GM21528 (cell line): ENCODE measurements around the gene CATSPERD.
A peak's percentile ranks its signal among the peaks of the same experiment; 100 is the strongest.
"Not testable (repeated sequence)": the region's sequence is repeated elsewhere in the genome, so short reads cannot be mapped to it uniquely, and the experiment has no call there.

Experiments used
- ATAC-seq: cut with Tn5 transposase; IDR thresholded peaks from one replicate; pipeline ENCODE4 v1.9.1; 2021; ENCODE audit warnings: mild to moderate bottlenecking, moderate library complexity; ENCODE audit not compliant: unreplicated experiment, low FRiP score

The CATSPERD gene

DNA sequence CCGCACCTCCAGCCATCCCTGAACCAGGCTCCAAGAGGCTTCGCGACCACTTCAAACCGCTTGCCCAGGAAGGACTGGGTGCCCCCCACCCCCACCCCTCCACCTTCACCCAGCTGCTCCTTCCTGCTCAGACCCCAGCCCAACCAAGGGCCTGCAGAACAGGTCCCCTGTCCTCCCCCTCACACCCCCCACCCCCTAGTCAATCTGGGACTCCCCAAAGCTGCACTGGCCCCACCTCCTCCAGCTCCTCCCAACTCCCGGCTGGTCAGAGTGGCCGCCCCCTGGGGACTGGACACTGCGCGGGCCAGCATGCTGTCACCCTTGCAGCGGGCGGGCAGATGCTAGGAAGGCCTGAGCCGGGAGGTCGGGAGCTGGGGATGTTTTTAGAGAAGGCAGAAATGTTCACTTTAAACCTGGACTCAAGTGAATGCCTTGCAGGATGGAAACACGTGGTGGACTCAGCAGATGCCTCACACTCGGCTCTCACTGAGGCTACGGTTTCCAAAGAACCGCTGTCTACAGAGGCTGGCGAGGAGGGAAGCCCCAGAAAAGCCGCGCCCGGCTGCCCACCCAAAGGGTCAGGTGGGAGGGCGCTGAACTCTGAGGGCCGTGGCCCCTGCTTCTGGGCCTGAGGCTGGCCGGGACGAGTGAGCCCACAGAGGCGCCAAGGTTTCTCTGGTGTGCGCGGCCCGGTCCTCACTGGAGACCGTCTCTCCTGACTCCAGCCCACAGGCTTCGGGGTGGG lies 22.4 kb upstream of the CATSPERD start:
- no peak for ATAC-seq

DNA sequence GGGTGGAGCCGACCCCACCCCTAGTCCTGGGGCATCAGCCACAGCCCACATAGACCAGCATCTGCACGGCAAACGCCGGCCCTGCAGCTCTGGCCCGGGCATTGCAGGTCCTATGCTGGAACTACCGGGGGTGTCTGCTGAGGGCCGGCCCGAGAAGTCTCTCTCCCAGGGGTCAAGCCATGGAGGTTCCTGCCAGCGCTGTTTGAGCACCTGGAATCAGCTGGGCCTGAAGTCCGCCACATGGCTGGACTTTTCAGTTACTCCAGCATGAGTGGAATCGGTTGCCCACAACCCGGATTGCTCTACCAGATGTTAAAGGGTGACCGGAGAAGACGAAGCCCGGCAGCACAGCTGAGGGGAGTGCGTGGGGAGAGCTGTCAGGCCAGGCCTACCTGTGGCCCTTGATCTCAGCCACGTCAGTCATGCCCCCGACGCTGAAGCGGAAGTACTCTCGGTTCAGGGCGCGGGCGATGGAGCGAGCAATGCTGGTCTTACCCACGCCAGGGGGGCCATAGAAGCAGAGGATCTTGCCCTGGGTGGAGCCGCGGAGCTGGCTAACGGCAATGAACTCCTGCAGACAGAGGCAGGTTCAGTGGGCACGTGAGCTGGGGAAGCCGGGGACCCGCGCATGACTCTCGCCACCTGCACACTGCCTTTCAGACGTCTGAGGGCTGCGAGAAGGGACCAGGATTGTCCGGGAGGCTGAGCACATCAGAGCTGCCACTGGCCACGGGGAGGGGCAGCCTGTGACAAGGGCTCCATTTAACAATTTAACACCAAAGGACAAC lies 21.6 kb upstream of the CATSPERD start:
- ATAC-seq, result no peak

DNA sequence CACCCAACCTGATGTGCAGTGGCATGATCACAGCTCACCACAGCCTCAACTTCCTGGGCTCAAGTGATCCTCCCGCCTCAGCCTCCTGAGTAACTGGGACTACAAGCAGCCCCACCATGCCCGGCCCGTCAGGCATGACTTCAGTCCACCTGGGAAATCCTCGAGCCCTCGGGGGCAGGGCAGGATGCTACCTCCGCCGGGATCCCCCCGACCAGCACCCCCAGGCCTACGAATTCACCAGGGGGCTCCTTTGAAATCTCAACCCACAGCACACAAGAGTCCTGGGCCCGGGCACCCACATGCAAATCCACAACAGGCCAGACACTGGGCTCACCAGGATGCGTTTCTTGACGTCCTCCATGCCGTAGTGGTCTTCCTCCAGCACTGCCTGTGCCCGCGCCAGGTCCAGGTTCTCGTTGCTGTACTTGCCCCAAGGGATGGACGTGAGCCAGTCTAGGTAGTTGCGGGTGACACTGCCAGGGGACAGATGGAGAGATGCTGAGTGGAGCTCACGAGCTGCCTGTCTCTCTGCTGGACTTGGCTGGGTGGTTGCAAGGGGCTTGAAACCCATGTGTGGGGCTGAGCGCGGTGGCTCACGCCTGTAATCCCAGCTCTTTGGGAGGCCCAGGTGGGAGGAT lies 19.9 kb upstream of the CATSPERD start:
- no peak for ATAC-seq

DNA sequence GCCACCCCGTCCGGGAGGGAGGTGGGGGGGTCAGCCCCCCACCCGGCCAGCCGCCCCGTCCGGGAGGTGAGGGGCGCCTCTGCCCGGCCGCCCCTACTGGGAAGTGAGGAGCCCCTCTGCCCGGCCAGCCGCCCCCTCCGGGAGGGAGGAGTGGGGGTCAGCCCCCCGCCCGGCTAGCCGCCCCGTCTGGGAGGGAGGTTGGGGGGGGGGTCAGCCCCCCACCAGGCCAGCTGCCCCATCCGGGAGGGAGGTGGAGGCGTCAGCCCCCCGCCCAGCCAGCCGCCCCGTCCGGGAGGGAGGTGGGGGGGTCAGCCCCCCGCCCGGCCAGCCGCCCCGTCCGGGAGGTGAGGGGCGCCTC lies 18.4 kb upstream of the CATSPERD start:
- ATAC-seq, result not testable (repeated sequence)

DNA sequence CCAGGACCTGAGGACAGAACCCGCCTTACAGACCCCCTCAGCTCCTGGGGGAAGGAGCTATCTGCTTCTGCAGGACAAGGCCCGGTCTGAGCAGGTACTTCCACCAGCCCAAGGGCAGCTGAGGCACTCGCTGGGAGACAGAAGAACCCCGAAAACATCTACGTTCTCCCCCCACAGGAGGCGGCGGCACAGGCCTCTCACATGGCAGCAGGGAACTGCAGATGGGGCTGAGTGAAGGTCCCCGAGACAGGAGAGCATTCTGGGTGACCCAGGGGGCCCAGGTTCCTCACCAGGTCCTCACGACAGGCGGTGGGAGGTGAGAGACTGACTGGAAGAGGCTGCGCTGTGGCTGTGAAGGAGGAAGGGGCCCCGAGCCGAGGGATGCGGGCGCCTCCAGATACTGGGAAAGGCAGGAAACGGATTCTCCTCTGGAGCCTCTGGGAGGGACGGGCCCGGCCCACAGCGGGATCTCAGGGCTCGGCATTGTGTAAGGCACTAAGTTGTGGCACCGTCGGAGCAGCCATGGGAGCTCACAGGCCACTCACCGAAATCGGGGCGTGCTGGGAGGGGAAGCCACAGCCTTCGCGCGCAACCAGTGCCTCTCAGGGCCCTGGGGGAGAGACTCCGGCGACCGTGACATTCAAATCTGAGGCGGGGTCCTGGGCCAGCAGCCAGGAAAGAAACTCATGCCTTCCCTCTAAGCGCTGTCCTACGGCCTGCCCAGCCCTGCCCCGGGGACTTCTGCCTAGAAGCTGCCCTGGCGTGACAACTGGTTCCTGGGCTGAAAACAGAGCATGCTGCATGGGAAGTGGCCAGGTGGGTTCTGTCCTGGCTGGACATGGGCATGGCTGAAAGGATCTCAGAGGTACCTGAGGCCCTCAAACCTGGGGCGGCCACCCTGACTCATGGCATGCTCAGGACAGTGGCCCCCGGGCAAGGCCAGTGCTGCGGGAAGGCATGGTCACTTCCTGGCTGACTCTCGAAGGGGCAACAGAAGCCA lies 16.3 kb upstream of the CATSPERD start:
- no peak for ATAC-seq

DNA sequence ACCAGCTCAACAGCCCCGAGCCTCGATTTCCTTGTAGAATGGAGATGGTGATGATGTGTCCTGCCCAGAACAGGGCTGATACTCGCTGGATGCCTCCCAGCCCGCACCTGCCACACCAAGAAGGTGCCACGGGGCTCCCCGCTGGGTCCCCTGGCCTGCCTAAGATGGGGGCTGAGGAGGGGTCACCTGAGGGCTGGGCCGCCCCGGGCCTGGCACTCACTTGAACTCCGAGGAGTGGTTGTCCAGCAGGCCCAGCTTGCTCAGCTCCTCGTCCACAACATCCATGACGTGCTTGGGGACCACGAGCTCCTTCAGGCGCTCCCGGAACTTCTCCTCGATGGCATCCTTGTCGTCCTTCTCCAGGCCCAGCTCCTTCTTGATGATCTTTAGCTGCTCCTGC lies 14.9 kb upstream of the CATSPERD start:
- ATAC-seq, result no peak

DNA sequence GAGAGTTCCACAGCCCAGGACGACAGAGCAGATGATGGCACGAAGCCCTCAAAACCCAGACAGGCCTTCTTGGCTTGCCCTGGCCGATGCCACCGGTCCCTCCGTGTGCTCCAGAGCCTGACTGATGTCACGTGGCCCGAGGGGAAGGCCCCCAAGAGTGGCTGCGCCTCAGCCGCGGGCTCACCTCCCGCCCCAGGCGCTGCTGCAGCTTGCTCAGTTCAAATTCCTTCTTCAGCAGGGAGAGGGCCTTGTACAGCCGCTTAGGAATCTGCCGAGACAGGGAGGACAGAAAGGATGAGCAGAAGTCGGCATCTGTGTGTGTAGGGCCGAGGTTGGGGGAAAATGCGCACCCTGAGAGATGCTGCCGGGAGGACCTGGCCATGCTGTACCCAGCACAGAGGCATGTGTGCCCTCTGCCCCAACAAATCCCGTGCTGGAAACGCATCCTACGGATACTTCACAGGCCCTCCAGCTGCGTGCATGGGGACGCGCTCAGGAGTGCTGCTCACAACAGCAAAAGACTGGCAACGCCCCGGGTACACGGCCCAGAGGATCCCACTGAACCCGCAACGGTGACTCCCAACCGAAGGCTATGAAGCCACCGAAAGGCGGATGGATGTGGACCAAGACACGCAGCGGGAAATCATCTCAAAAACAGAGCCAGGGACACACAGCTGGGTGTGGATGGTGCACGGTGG lies 13.4 kb upstream of the CATSPERD start:
- no peak for ATAC-seq

DNA sequence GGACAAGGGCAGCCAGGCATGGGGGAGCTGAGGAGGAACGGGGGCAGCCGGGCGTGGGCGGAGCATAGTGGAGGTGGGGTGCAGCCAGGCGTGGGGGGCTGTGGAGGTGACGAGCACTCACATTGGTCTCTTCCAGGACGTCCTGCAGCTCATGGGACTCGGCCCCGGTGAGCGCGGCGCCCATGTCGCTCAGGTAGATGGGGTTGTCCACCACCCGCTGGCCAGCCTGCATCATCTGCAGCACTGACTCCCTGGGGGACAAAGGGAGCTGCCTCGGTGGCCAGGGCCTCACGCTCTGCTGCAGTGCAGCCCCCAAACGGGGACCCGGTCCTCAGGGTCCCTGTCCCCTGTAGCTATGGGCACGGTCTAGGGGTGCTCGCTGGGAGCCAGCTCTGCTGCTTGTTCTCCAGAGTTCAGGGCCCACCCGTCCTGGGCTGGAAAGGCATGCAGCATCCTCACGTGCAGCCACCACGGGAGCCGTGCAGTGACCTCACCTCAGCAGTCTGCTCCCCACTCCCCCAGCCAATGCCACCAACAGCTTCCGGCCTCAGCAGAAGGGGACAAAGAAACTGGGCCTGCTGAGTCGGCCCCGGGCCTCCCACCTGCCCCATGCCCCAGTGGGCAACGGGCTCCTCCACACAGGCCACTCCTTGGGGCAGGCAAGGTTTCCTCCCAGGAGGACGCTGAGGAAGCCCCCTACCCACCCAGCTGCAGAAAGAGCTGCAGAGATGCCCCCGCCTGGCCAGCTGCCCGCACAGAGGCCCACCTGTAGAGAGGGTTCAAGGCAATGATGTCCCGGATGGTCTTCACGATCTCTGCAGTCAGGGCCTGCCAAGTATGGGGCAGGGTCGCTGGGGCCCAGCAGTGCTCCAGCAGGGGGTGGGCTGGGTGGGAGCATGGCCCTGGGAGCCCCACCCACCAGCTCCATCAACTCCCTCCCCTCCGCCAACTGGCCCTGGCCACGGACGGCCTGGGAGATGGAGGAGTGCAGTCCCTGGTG lies 12.6 kb upstream of the CATSPERD start:
- no peak for ATAC-seq

DNA sequence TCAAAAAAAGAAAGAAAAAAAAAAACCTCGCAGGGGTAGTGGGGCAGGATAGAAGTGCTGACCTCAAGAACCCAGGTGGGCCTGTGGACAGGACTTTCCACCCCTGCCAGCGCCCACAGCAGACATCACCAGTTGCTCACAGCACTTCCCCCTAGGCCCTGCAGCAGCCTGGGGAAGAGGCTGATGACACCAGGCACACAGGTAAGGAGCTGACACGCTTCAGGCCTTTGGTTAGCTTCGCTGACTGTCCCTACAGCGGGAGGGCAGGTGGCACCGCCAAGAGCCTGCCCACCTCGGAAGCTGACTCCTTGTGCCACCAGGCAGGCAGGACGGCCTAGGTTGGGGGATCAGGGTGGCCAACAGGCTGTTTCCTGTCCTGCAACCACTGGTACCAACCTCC lies 9.4 kb upstream of the CATSPERD start:
- no peak for ATAC-seq

DNA sequence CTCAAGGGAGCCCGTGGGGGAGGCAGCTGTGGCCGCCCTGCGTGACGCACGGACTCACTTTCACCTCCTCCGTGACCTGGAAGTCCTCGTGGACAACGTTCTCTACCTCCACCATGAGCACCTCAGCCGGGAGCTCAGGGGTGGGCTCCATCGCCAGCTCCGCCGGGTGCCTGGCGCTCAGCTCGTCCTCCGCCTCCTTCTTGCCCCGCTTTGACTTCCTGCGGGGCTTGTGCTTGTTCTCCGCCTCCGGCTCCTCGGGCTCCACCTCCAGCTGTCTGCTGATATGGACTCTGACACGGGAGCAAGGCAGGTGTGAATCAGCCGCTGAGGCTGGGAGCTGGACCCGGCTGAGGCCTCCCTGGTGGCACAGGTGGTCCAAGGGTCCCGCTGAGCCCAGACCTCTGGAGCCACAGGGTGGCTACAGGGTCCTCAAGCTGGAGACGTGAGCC lies 8.7 kb upstream of the CATSPERD start:
- ATAC-seq, result no peak

DNA sequence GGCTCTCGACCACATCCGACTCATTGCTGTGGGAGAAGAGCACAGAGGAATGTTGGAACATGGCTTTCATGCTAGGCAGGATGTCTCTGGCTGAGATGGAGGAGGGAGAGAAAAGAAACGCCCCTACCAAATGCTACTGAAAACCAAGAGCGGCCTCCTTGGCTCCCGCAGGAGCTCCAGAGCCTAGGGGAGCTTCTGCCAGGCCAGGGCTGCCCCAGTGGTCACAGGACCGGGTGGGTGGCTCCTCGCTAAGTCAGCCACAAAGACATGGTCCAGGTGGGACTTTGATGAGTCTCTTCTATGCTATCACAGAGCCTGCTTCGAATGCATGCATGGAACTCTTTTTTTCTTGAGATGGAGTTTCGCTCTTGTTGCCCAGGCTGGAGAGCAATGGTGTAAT lies 7.2 kb upstream of the CATSPERD start:
- ATAC-seq, result no peak

DNA sequence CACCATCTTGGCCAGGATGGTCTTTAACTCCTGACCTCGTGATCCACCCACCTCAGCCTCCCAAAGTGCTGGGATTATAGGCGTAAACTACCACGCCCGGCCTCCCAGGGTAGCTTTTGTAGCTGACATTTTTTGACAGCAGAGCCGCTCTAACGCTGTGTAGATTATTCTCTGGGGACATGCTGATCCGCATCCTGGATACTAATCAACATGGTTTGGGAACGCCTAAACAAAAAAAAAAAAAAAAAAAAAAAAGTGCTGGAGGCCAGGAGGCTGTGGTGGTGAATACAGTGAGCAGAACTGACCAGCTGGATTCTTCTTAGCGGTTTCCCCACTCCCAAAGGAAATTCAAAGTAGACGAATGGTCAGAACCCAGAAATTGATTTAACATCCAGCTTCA lies 5.6 kb upstream of the CATSPERD start:
- no peak for ATAC-seq

DNA sequence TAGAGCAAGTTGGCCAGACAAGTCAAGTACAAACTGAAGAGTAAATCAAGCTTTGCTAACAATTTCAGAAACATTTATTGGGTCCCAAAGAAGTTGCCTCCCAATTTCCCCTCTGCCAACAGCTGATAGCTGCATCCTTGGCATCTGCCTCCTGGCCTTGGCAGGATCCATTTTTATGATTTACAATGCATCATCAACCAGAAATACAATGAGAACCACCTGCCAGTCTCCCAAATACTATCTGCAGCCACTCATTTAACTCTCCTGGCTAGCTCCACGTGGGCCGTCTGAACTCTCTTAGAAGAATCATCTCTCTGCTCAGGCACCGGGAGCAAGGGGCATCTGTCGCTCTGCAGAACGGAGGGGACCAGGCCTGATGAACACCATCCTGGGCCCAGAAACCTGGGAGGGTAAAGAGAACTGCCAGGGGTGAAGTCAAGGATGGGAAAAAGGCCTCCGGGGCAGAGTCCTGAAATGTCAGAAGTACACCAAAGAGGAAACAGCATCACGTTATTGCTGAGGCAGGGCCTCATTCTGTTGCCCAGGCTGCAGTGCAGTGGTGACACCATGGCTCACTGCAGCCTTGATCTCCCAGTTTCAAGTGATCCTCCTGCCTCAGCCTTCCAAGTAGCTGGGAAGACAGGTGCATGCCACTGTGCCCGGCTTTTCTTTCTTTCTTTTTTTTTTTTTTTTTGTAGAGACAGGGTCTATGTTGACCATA lies 3.1 kb upstream of the CATSPERD start:
- no peak for ATAC-seq

DNA sequence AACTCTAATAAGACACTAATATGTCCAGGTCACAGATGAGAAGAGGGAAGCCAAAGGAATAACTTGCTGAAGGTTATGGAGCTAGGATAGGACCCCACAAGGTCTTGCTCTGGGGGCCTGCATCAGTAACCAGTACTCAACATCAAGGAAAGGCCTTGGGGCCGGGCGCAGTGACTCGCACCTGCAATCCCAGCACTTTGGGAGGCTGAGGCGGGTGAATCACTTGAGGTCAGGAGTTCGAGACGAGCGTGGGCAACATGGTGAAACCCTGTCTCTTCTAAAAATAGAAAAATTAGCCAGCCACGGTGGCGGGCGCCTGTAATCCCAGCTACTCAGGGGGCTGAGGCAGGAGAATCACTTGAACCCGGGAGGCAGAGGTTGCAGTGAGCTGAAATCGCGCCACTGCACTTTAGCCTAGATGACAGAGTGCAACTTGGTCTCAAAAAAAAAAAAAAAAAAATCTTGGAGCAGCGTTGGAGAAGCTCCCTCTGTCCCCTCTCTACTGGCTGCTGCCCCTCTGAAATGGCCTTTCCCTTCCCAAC lies 2.3 kb upstream of the CATSPERD start:
- no peak for ATAC-seq

DNA sequence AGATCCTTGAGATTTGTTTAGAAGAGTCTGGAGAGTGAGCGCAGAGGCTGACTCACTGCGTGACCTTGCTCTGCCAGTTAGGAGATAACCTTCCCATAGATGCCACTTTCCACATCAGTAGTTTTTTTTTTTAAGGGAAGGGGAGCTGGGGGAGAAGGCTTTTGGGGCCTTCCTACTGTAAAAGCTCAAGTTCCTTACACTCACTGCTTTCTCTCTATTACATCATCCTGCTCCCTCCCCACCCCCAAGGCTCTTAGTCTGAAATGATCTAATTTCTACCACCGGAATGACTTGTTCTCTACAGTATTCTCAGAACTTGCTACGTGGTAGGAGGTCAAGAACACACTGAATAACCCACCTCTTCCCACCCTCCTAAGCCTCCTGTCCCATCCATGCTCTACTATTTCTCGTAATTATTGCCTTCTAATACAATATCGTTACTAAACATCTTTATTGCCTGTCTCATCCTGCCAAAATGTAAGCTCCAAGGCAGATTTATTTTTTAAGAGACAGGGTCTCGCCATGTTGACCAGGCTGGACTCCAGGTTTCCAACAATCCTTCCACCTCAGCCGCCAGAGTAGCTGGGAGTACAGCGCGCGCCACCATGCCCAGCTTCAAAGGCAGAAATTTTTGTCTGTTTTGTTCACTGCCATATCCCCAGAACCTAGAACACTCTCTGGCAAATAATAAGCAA lies 1.7 kb upstream of the CATSPERD start:
- ATAC-seq, result no peak

DNA sequence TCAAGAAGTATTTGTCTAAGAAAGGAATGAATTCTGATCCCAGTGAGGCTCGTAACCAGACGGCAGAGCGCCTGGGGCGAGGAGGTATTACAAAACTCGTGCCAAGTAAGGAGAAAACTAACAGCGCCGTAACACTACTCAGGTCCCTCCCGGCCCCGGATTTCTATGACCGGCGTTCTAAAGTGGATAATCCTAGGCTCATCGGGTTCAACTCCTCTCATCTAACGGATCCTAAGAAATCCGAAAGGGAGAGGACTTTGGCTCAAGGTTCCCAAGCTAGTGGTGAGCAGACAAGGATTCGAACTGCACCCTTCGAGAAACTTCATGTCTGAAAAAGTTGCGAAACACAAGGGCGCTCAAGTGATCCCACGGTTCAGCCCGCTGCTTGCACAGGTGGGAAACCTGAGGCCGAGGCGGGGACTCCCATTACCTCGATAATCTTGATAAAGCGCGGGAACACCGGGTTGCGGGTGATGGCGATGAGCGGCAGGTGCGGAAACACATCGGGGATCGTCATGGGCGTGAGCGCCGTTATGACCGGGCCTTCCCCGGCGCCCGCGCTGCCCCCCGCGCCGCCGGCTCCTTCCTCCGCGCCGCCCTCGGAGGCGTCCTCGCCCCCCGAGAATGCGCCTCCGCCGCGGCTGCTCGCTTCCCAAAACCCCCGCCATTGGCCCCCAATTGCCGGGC lies 1.0 kb upstream of the CATSPERD start:
- peak; percentile 10 for ATAC-seq
